Measurements from ENCODE around the gene DNM3. TPM values are rescaled to one million over a fixed set of nuclear protein-coding genes. Genes with fewer than 3 reads are reported as not detected.

DNM3 gene
- total and polyA plus RNA-seq, 9 of the 15 experiments (the other 6 are each of a cell fraction or from before 2014, with no cell fraction given) = 0.08 to 0.36 (median 0.22) TPM; not detected in 1

DNA sequence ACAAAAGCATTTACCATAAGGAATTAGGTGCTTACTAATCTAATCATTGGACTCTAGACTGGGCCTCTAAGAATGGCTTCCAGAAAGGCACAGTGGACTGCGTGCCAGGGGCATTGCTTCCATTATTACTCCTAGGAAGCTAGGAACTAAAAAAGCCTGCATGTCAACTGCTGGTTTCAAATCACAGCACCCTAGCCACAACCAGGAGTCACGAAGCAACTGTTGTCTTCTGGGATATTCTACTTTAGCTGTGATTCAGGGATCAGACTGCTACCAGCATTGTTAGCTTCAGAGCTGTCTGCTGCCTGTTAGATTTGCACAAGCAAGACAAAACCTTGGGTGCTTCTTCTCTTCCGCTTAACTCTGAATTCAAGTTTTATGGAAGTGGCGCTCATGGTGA, 38.3 kb downstream of the DNM3 start:
- intact Hi-C loops (cut with micrococcal nuclease) = no loop called here

More for the DNA sequence above, 38.3 kb downstream of the DNM3 start:
- BruUV-seq (replicated peaks) = no TSS peak
- Histone ChIP-seq H3K36me3 (ENCODE audit: control insufficient read depth, insufficient read depth, low read length) (no peaks in the 10 kb centered on the region), H3K4me3 (no peak overlapping the region), H3K9me1 (ENCODE audit: control insufficient read depth, insufficient read depth, low read length) (no peaks in the 10 kb centered on the region), H3K9ac (ENCODE audit: insufficient read depth in 1 of 2, low read depth in 2 of 2, low read length in 2 of 2) (no peak overlapping the region), H3K27ac (ENCODE audit: extremely low read depth, low read depth, low read length) (no peak overlapping the region), H3K27me3 (ENCODE audit: control insufficient read depth in 2 of 2, insufficient read depth in 2 of 2, low read length in 2 of 2) (no peaks in the 10 kb centered on the region), H3K79me2 (ENCODE audit: control insufficient read depth, insufficient read depth, low read length) (no peaks in the 10 kb centered on the region), H3K9me3 (replicated peaks; ENCODE audit: control insufficient read depth, insufficient read depth, low read depth, low read length) (no peaks in the 10 kb centered on the region), H3K4me1 (replicated peaks in 1 of 2; ENCODE audit: control insufficient read depth in 2 of 2, insufficient read depth in 2 of 2, low read length in 2 of 2) (no peaks in the 10 kb centered on the region), H3K4me2 (ENCODE audit: insufficient read depth, low read length) (no peak overlapping the region), H2AFZ (ENCODE audit: low read depth, low read length) (no peak overlapping the region), H4K20me1 (replicated peaks; ENCODE audit: control insufficient read depth, insufficient read depth, low read length) (no peaks in the 10 kb centered on the region)
- ATAC-seq (no peak), DNase-seq (ENCODE audit: extremely low read depth in 1 of 4, low spot score in 3 of 4) (no peak), FAIRE-seq (no peak)
- in situ Hi-C loops (cut with MboI) = no loop called here
- no peak for TF ChIP-seq GATAD2B (IDR thresholded peaks at IDR 0.05; ENCODE audit: borderline replicate concordance)
- TF ChIP-seq NFE2 (IDR thresholded peaks at IDR 0.05; ENCODE audit: low read depth) = no peak
- TF ChIP-seq, protein P1, sequence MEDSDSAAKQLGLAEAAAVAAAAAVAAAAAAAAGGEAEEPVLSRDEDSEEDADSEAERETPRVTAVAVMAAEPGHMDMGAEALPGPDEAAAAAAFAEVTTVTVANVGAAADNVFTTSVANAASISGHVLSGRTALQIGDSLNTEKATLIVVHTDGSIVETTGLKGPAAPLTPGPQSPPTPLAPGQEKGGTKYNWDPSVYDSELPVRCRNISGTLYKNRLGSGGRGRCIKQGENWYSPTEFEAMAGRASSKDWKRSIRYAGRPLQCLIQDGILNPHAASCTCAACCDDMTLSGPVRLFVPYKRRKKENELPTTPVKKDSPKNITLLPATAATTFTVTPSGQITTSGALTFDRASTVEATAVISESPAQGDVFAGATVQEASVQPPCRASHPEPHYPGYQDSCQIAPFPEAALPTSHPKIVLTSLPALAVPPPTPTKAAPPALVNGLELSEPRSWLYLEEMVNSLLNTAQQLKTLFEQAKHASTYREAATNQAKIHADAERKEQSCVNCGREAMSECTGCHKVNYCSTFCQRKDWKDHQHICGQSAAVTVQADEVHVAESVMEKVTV (CRISPR knock-in tag; IDR thresholded peaks at IDR 0.05) = no peak
- TF ChIP-seq, protein P2, sequence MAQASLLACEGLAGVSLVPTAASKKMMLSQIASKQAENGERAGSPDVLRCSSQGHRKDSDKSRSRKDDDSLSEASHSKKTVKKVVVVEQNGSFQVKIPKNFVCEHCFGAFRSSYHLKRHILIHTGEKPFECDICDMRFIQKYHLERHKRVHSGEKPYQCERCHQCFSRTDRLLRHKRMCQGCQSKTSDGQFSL (CRISPR knock-in tag; IDR thresholded peaks at IDR 0.05) = no peak
- TF ChIP-seq, protein P2 (tag; IDR thresholded peaks at IDR 0.05) = no peak
- TF ChIP-seq HMG20A (CRISPR knock-in tag; conservative IDR thresholded peaks at IDR 0.05) = no peak
- TF ChIP-seq NEUROD1 (IDR thresholded peaks at IDR 0.05; ENCODE audit: borderline replicate concordance, low read depth, low read length, partially characterized antibody) = no peak
- no peak for TF ChIP-seq ETV1 (tag; conservative IDR thresholded peaks at IDR 0.05; ENCODE audit: low read depth)
- TF ChIP-seq CCNT2 (IDR thresholded peaks at IDR 0.05; ENCODE audit: borderline replicate concordance, extremely low read depth, insufficient read length, low read depth, low read length) = no peak
- TF ChIP-seq ZNF384 (IDR thresholded peaks at IDR 0.05; ENCODE audit: low read depth, low read length) = no peak
- TF ChIP-seq HCFC1 (IDR thresholded peaks at IDR 0.05; ENCODE audit: low read depth, low read length) = no peak
- TF ChIP-seq ZNF445 (CRISPR knock-in tag; IDR thresholded peaks at IDR 0.05; ENCODE audit: low read depth) = no peak
- TF ChIP-seq SMARCA4 (IDR thresholded peaks at IDR 0.05) = no peak
- no peak for TF ChIP-seq ASH1L (IDR thresholded peaks at IDR 0.05; ENCODE audit: borderline replicate concordance, low read depth, partially characterized antibody)
- no peak for TF ChIP-seq EGR1 (conservative IDR thresholded peaks at IDR 0.05)
- TF ChIP-seq, protein P3, sequence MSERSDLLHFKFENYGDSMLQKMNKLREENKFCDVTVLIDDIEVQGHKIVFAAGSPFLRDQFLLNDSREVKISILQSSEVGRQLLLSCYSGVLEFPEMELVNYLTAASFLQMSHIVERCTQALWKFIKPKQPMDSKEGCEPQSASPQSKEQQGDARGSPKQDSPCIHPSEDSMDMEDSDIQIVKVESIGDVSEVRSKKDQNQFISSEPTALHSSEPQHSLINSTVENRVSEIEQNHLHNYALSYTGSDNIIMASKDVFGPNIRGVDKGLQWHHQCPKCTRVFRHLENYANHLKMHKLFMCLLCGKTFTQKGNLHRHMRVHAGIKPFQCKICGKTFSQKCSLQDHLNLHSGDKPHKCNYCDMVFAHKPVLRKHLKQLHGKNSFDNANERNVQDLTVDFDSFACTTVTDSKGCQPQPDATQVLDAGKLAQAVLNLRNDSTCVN (CRISPR knock-in tag; IDR thresholded peaks at IDR 0.05) = no peak
- TF ChIP-seq, protein P4, sequence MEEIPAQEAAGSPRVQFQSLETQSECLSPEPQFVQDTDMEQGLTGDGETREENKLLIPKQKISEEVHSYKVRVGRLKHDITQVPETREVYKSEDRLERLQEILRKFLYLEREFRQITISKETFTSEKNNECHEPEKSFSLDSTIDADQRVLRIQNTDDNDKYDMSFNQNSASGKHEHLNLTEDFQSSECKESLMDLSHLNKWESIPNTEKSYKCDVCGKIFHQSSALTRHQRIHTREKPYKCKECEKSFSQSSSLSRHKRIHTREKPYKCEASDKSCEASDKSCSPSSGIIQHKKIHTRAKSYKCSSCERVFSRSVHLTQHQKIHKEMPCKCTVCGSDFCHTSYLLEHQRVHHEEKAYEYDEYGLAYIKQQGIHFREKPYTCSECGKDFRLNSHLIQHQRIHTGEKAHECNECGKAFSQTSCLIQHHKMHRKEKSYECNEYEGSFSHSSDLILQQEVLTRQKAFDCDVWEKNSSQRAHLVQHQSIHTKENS (CRISPR knock-in tag; IDR thresholded peaks at IDR 0.05) = no peak
- TF ChIP-seq DIDO1 (tag; IDR thresholded peaks at IDR 0.05; ENCODE audit: low read depth) = no peak
- CTCF ChIA-PET (ENCODE audit: low intra/inter-chr PET ratio) = no interaction called here
- POLR2A ChIA-PET = no interaction called here
- 3% methylated on average over 4 of the region's 4 CpGs for WGBS (ENCODE audit: insufficient coverage, low coverage, missing lambda C conversion rate)
